Measurements from ENCODE around the gene TMEM205.
"Not testable (repeated sequence)": the region's sequence is repeated elsewhere in the genome, so short reads cannot be mapped to it uniquely, and the experiment has no call there.

The TMEM205 gene

GRCh38 chr19:11346104-11346940 lies at the start of gene TMEM205, which contains the start of gene CCDC159:
Gene TMEM205, minus strand, starts transcription at chr19:11346268. Its CDS starts 649 bp downstream, at chr19:11345619.
Gene CCDC159, plus strand, starts transcription at chr19:11346519. Its CDS starts 88 bp downstream, at chr19:11346607.
- FAIRE-seq, result peak; percentile 99

DNA sequence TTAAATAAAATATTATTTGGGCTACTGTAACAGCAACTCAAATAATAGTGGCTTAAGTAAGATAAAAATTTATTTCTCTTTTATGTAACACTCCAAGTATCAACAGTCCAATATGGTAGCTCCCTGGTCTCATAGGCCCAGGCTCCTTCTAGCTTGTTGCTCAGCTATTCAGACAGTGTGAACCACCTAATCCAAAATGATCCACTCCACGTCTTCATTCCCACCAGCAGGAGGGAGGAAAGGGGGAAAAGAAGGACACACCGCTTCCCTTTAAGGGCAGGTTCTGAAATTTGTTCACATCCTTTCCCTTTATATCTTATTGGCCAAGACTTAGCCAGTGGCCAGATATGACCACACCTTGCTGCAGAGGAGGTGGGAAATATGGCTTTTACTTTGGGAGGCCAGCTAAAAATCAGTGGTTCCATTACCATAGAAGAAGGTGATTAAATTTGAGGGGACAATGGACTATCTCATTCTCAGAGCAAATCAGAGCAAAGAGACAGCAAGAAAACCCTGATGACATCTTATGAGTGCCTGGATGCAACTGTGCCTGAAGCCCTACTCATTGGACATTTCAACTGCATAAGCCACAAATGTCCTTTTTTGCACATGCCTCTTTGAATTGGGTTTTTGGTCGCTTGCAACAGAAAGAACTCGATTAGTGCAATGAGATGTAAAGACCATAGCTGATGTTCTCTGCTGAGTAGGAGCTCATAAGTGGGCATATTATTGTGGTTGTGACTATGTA lies 45.0 kb upstream of the TMEM205 start:
- no peak for FAIRE-seq

- FAIRE-seq, result no peak
These were observed 44.3 kb upstream of the TMEM205 start for GRCh38 chr19:11390359-11390758.

DNA sequence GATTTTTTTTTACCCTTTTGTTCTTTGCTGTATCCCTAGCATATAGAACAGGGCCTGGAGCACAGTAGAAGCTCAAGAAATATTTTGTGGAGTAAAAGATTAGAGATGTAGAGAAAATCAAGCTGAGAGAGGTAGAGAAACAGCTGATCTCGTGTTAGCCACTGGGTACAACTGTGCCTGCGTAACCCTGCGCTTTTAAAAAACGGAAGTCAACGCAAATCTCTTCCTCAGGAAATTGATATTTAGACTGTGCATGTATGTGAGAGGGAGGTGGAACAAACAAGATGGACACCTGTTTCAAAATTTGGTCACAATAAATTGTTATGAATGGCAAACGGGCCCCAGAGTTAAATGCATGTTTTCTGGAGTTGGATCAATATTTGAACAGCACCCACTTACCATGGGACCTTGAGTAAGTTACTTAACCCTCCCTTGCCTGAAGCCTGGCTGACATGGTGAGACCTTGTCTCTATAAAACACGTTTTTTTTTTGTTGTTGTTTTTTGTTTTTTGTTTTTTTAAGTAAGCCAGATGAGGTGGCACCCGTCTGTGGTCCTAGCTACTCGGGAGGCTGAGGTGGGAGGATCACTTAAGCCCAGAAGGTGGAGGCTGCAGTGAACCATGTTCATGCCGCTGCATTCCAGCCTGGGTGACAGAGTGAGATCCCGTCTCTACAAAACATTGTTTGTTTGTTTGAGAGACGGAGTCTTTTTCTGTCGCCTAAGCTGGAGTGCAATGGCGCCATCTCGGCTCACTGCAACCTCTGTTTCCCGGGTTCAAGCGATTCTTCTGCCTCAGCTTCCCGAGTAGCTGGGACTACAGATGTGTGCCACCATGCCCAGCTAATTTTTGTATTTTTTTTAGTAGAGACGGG lies 41.3 kb upstream of the TMEM205 start:
- FAIRE-seq, result no peak

- FAIRE-seq, result no peak
These were observed 38.7 kb upstream of the TMEM205 start for GRCh38 chr19:11384778-11385129.

DNA sequence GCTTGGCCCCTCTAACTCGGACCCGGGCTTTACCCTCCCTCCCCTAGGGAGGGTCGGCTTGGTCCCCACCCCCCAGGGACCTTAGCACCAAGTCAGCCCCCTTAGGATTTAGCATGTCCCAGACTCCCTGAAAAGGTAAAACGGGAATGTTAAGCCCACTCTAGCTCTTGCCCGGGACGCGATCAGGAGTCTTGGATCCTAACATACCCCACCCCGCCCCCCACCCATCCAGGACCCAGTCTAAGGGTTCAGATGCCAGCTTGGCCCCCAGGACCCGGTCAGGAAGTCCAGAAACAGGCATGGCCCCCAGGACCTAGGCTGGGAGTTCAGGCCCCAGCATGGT lies 37.6 kb upstream of the TMEM205 start:
- FAIRE-seq, result no peak

DNA sequence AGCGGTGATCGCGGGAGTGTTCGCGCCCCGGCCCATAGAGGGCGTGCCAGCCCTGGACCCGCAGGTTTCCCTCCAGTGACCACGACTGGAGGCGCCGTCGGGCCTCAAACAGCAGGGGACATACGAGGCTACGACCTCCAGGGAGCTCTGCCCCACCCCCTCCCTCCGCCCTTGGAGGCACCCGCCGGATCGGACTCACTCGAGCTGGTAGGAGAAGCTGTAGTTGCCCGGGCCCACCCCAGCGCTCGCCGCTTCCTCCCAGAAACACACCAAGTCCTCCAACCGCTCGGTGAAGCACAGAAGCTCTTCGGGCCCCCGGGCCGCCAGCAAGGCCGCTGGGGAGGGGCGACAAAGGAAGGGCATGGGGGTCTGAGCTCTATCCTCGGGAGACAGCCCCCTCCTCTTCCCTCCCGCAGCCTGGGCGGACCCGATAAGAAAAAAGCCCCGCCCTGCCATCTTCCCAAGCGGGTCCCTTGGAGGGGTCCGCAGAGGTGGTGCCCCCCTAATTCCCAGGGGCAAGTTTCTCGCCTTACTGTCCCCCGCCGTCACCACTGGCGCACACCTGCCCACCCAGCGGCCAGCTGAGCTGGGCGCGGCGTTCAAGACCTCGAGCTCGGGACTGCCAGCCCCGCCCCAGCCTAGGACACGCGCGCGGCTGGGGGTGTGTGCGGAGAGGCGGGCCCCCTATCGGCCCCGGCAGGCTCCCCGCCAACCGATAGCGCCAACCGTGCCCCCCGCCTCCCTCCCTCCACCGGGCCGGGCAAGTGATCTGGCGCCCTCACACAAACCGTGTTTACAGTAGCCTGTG lies 37.0 kb upstream of the TMEM205 start:
- no peak for FAIRE-seq

GRCh38 chr19:11380653-11381537 lies 34.8 kb upstream of the TMEM205 start:
- FAIRE-seq, result peak; percentile 59

DNA sequence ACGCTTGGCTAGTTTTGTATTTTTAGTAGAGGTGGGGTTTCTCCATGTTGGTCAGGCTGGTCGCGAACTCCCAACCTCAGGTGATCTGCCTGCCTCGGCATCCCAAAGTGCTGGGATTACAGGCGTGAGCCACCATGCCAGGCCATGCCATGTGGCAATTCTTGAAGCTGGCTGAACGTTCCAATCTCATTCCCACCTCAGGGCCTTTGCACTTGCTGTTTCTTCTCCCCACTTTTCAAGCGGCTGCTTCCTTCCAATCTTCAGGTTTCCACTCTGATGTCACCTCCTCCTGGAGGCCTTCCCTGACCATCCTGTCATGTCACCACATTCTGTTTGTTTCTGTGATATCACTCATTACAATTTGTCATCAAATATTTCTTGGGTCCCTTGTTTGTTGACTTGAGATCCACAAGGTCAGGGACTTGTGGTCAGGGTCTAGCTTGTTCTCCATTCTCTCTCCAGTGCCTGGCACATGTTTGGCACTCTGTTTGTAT lies 33.8 kb upstream of the TMEM205 start:
- FAIRE-seq, result no peak

DNA sequence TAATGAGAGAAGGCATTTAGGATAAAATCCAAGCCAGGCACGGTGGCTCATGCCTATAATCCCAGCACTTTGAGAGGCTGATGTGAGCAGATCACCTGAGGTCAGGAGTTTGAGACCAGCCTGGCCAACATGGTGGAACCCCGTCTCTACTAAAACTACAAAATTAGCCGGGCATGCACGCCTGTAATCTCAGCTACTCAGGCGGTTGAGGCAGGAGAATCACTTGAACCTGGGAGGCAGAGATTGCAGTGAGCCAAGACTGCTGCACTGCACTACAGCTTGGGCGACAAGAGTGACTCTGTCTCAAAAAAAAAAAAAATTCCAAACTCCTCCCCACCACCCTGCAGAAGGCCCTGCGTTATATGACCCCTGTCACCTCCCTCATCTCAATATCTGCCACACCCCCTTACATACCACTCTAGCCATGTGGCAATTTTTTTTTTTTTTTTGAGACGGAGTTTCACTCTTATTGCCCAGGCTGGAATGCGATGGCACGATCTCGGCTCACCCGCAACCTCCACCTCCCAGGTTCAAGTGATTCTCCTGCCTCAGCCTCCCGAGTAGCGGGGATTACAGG lies 33.3 kb upstream of the TMEM205 start:
- FAIRE-seq, result not testable (repeated sequence)

DNA sequence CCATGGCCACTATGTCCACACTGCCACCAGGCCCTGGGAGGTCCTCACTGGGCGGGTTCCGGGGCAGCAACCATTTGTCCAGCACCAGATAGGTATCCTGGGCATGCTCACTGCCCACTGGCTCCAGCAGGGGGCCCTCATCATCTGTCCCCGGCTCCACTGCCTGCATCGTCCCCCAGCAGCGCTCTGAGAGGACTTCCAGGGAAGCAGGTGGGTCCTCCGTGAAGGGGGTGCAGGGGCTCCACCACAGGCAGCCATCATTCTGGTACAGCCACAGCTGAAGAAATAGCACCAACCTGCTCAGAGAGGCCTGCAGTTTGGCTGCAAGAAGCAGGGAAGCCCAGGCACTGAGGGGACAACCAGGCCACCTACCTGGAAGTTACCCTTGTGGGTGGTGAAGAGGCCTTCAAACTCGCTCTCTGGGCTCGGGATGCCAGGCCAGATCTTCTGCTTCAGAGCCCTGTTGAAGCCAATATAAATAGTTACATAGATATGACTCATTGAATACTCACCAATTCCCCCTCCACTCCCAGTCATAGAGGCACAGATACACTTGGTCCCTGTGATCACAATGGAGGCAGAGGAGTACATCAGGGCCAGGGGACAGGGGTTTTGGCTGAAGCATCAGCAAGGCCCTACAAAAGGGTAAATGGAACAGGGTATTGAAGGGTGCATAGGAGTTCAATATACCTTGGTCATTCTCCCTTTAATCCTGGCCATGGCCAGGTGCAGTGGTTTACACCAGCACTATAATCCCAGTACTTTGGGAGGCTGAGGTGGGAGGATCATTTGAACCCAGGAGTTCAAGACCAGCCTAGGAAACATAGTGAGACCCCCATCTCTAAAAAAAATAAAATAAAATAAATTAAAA lies 32.5 kb upstream of the TMEM205 start:
- FAIRE-seq, result no peak

GRCh38 chr19:11377756-11378155 lies 31.7 kb upstream of the TMEM205 start:
- FAIRE-seq, result no peak

DNA sequence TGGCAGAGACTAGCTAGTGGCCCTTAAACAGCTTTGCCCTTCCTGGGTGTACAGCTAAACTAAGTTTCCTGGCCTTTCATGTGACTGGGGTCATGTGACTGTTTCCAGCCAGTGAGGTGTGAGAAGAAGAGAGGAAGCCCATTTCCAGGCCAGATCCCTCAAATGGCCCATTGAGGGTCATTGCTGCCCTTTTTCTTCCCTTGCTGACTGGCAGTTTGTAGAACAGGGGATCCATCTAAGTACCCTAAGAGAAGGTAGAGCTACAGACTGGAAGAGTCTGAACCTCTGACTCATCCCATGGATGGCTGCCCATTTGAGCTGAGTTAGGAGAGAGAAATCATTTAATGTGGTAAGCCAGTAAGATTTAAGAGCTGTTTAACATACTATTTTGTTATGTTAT lies 31.2 kb upstream of the TMEM205 start:
- FAIRE-seq, result no peak

DNA sequence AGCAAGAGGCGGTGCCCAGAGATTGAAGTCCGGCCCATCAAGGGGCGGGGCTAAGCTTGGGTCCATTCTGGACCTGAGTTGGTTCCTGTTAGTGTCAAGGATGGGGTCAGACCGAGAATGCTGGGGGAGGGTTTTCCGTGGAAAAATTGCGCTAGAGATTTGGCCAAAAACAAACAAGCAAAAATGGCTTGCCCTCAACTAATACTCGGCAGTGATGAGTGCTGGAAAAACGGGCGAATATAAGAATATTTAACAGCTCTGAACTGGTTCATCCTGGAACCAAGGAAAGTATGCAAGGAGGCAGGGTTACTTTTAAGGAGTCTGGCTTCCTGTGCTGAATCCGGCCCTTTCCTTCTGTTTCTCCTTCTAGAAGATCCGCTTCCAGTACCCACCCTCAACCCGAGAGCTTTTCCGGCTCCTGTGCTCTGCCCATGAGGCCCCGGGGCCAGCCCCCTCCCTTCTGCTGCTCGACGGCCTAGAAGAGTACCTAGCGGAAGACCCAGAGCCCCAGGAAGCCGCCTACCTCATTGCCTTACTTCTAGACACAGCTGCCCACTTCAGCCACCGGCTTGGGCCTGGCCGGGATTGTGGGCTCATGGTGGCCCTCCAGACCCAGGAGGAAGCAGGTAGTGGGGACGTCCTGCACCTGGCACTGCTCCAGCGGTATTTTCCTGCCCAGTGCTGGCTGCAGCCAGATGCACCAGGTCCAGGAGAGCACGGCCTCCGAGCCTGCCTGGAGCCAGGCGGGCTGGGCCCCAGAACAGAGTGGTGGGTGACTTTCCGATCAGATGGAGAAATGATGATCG lies 29.3 kb upstream of the TMEM205 start:
- FAIRE-seq, result no peak

DNA sequence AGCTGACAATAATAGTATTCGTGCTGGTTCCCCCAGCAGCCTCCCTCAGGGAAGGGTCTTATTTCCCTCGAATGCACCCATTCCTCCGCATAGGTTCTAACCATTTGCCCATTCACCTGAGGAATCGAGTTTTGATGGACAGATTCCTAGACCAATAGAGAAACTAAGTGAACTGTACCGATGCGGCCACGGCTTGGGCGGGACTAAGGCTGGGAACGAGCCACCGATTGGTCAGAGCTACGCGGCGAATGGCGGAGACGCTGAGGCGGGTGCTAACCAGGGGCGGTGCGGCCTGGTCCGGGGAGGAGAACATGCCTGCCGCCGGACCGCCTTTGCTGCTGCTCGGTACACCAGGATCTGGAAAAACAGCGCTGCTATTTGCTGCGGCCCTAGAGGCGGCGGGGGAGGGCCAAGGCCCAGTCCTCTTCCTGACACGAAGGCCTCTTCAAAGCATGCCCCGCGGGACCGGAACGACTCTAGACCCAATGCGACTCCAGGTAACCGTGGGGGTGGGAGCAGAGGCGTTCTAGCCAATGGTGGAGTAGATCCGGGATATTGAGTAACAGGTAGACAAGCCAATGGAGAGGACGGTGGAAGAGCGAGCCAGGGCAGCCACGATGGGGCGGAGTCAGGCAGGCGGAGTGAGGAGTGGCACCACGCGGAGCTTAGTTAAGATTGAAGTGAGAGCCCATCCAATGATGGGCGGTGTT lies 28.5 kb upstream of the TMEM205 start, which contains the start of gene SWSAP1:
Gene SWSAP1, plus strand, starts transcription at position 234 of the 710 bp plus-strand sequence. Its CDS starts 15 bp downstream, at position 249.
- peak; percentile 98 for FAIRE-seq

- FAIRE-seq, result no peak
These were observed 27.9 kb upstream of the TMEM205 start for GRCh38 chr19:11373885-11374432.

- FAIRE-seq, result no peak
These were observed 27.3 kb upstream of the TMEM205 start for GRCh38 chr19:11373166-11373884.

All from endometrium (tissue), 2 donors.